Pancreas (tissue), 10 donors: ENCODE results near the gene ZNF835. TPM values are rescaled to one million over a fixed set of nuclear protein-coding genes. Genes with fewer than 3 reads are reported as not detected.

Experiments
- ATAC-seq, 4 donors: fragments of 200-7000 bp; cut with Tn5 transposase; one replicate each; pipeline versions ENCODE4 v1.8.0 to v1.9.1; 2020; ENCODE audit warnings: mild to moderate bottlenecking in 4 of 4, moderate library complexity in 4 of 4
- DNase-seq, 6 donors: peaks; one replicate each; pipeline ENCODE4 v3.0.0-alpha.2; 2020
- FAIRE-seq: peaks from 2 replicates; lab custom pipeline; 2012; peaks lifted over from hg19 to GRCh38; lab: Jason Lieb, UNC
- H3K27ac ChIP-seq, 4 donors: fragments of 200-600 bp; sonication (generic); 1 replicate in 3 of 4; 2 replicates in 1 of 4; pipeline versions ENCODE4 v1.5.0 to v1.8.0; 2020
- H3K27me3 ChIP-seq, 4 donors: fragments of 200-600 bp; one replicate each; pipeline ENCODE4 v1.8.0; 2021
- H3K36me3 ChIP-seq, 3 donors: fragments of 200-600 bp; sonication (generic) in 1 of 3; one replicate each; pipeline versions ENCODE4 v1.5.0 to v1.8.0; 2020 to 2021
- H3K4me1 ChIP-seq, 3 donors: fragments of 200-600 bp; one replicate each; pipeline ENCODE4 v1.8.0; 2021
- H3K4me3 ChIP-seq, 4 donors: fragments of 200-600 bp; sonication (generic) in 2 of 4; one replicate each; pipeline versions ENCODE4 v1.5.0 to v1.8.0; 2020 to 2021
- H3K9me3 ChIP-seq, 4 donors: fragments of 200-600 bp; one replicate each; pipeline ENCODE4 v1.8.0; 2021
- CTCF ChIP-seq, 4 donors: fragments of 200-600 bp; sonication (generic) in 3 of 4; IDR thresholded peaks; one replicate each; pipeline versions ENCODE4 v1.5.0 to v1.8.0; 2021; ENCODE audit warnings: antibody characterized with exemption in 4 of 4
- WGBS, 2 donors: extraction: QIAGEN DNeasy Blood & Tissue Kit; methylation state at CpG; one replicate each; pipeline ENCODE4 v1.1.7; 2013; 5-methylcytosine and 5-hydroxymethylcytosine counted together
- intact Hi-C, 3 donors: fragments of 100-400 bp; cut with DNase I; formaldehyde crosslinking; loops; one replicate each; pipeline versions ENCODE4 v1.11.1 to v1.14.2; 2022
- polyA plus RNA-seq, 2 donors: library from polyadenylated mRNA; stranded (reverse); fragments of 200-250 nt; gene quantifications; one replicate each; pipeline ENCODE4 v1.2.3, GENCODE V29; 2013
- total RNA-seq, 6 donors: library from RNA; stranded (reverse); fragmentation: NEBNext Ultra II Directional in 4 of 6; extraction: Animal tissue kit (Norgen Biotek cat#: 25700) in 4 of 6; gene quantifications; one replicate each; pipeline versions ENCODE4 v1.2.1 to v1.2.4, GENCODE V29; 2021 to 2023
- donor health status: healthy with polysubstance abuse.
- donor health status: DM: no; HTN: no; CAD: no; lungs with moderate emphysema.
- donor health status: DM: no; HTN: no; CAD: no.
- donor health status: control.
- donor health status: control.
- donor health status: Bipolar disorder and iron deficiency.
- donor health status: DM: yes; HTN: yes; CAD: no.
- donor health status: DM: no; HTN: no; CAD: no.
- donor health status: DM: no; HTN: no; CAD: no.
- donor health status: DM: yes; HTN: yes; CAD: no.

The ZNF835 gene
- total and polyA plus RNA-seq, 8 donors = 0.34 to 4.8 (median 0.91) TPM

- ATAC-seq (peak; percentile 40 to 79 (median 55)), FAIRE-seq (no peak), DNase-seq (peak in 4 of 6 donors; percentile 15 to 70 (median 41))
- intact Hi-C loops = no loop called here
- Histone ChIP-seq H3K27ac (no peak overlapping the region), H3K4me1 (no peaks in the 10 kb centered on the region), H3K9me3 (no peaks in the 10 kb centered on the region), H3K27me3 (no peaks in the 10 kb centered on the region), H3K36me3 (no peaks in the 10 kb centered on the region), H3K4me3 (no peak overlapping the region)
- no peak for TF ChIP-seq CTCF (IDR thresholded peaks at IDR 0.05)
- 7 to 11% methylated on average over 32 of the region's 32 CpGs for WGBS, 2 donors
These were observed 11.0 kb downstream of the ZNF835 start for GRCh38 chr19:56660381-56661107.

GRCh38 chr19:56654151-56654550 lies 17.4 kb downstream of the ZNF835 start:
- TF ChIP-seq CTCF (IDR thresholded peaks at IDR 0.05) = no peak
- DNase-seq (no peak), ATAC-seq (no peak), FAIRE-seq (no peak)
- Histone ChIP-seq H3K9me3 (no peaks in the 10 kb centered on the region), H3K4me3 (no peak overlapping the region), H3K4me1 (no peaks in the 10 kb centered on the region), H3K27me3 (no peaks in the 10 kb centered on the region), H3K36me3 (no peaks in the 10 kb centered on the region), H3K27ac (no peak overlapping the region)
- intact Hi-C loops = no loop called here
- 64 to 75% methylated on average over 3 of the region's 3 CpGs for WGBS, 2 donors

- Histone ChIP-seq H3K4me3 (no peak overlapping the region), H3K9me3 (no peaks in the 10 kb centered on the region), H3K4me1 (no peaks in the 10 kb centered on the region), H3K27ac (no peak overlapping the region), H3K36me3 (no peaks in the 10 kb centered on the region), H3K27me3 (peaks cover 0 to 3% (median 0%) of the 10 kb centered on the region in 4 donors)
- TF ChIP-seq CTCF (IDR thresholded peaks at IDR 0.05) = no peak
- WGBS, 2 donors = 5 to 11% methylated on average over 25 of the region's 25 CpGs
- intact Hi-C loops = no loop called here
- DNase-seq = peak in 1 of 6 donors; percentile 40
- ATAC-seq = no peak
- no peak for FAIRE-seq
These were observed 28.0 kb downstream of the ZNF835 start for GRCh38 chr19:56643460-56643955.

DNA sequence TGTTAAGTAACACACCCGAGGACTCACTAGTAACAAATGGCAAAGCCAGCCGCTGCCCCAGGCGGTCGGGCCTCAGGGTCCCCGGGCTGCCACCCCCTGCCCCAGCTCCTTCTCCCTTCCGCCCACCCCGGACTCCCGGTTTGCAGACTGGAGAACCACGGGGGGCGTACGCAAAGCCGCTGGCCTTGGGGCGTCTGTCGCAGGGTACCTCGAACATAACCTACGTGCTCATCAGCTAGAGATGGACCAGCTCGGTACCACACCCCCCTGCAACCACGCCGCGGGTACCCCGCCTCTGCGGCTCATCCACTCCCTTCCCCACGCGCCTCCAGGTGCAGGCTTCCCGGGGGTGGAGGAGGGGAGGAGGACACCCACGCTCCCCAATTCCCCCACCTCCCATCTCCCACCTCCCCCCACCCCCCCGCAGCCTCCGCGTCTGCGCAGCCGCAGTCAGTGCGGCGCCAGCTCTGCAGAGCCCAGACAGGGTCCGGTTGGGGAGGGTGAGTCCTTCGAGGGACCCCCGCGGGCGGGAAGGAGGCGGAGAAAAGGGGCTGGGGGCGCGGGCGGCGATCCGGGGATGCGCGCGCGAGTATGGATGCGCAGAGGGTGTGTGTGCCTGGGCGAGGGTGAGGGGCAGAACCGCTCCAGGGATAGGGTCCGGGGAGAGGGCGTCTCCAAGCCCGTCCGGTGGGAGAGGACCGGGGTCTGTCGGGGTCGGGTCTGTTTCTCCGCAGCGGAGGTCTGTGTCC lies 28.7 kb downstream of the ZNF835 start, which contains the start of gene SMIM17:
Gene SMIM17, plus strand, starts transcription at position 449 of the 749 bp plus-strand sequence. CDS start 2,509 bp downstream, outside the sequence.
- no peaks in the 10 kb centered on the region for H3K4me1 ChIP-seq
- no peaks in the 10 kb centered on the region for H3K9me3 ChIP-seq
- DNase-seq (no peak), FAIRE-seq (no peak), ATAC-seq (no peak)
- H3K4me3 ChIP-seq = no peak within 1 kb of the TSS
- no peaks in the 10 kb centered on the region for H3K36me3 ChIP-seq
- intact Hi-C loops = no loop called here
- H3K27ac ChIP-seq = no peak within 1 kb of the TSS
- no peak for TF ChIP-seq CTCF (IDR thresholded peaks at IDR 0.05)
- H3K27me3 ChIP-seq = peaks cover 0 to 3% (median 0%) of the 10 kb centered on the region in 4 donors
- 7% methylated on average over 57 to 60 of the region's 60 CpGs for WGBS, 2 donors
